ENCODE measurements around the gene LRBA.

GRCh38 chr4:150306719-150307118, 708.4 kb downstream of the LRBA start:
- no peak for TF ChIP-seq CTCF (IDR thresholded peaks at IDR 0.05 in 4 of 5, conservative IDR thresholded peaks at IDR 0.05 in 1 of 5)
- TF ChIP-seq POLR2A (IDR thresholded peaks at IDR 0.05): no peak

Measured in gastrocnemius medialis (tissue), 4 donors.